Caco-2 (cell line): ENCODE measurements around the gene MTA1. TPM values are rescaled to one million over a fixed set of nuclear protein-coding genes. Genes with fewer than 3 reads are reported as not detected.

ENCODE experiments used
- BruUV-seq: library from RNA; stranded (reverse); fragments of 400-500 nt; replicated peaks from 2 replicates; lab custom pipeline; 2021; lab: Mats Ljungman, UMichigan
- CTCF ChIA-PET: fragments of 300-600 bp; sonication (Branson Sonifier 250); formaldehyde crosslinking; loops from one replicate; lab custom pipeline; 2022; ENCODE audit warnings: antibody characterized with exemption; lab: Charles Lee
- POLR2A ChIA-PET: fragments of 300-600 bp; sonication (Branson Sonifier 250); formaldehyde crosslinking; loops from one replicate; lab custom pipeline; 2022; ENCODE audit warnings: antibody characterized with exemption; lab: Charles Lee
- DNase-seq, 2 experiments: peaks; one replicate each; pipeline versions ENCODE4 v3.0.0 to v3.0.0-alpha.2; 2020 to 2022
- H3K27me3 ChIP-seq: replicated peaks from 2 replicates; pipeline ENCODE4 v1.6.0; 2011; ENCODE audit warnings: low read length; ENCODE audit not compliant: control insufficient read depth, insufficient read depth
- H3K36me3 ChIP-seq: 2 replicates; pipeline ENCODE4 v1.5.1; 2011; ENCODE audit warnings: low read length; ENCODE audit not compliant: control insufficient read depth, insufficient read depth
- H3K4me1 ChIP-seq: fragments of 250-450 bp; sonication (Bioruptor Pico); 2 replicates; pipeline ENCODE4 v1.5.1; 2020; ENCODE audit warnings: mild to moderate bottlenecking
- H3K4me3 ChIP-seq: 2 replicates; pipeline ENCODE4 v1.5.1; 2011; ENCODE audit warnings: low read depth, mild to moderate bottlenecking, control low read depth, low read length
- H3K9me3 ChIP-seq: fragments of 250-450 bp; sonication (Bioruptor Pico); 2 replicates; pipeline ENCODE4 v1.5.1; 2020; ENCODE audit warnings: mild to moderate bottlenecking, moderate library complexity
- H3K27ac Mint-ChIP-seq: one replicate; pipeline ENCODE4 v1.8.0; 2022; ENCODE audit warnings: mixed read lengths; ENCODE audit not compliant: unreplicated experiment
- H3K27me3 Mint-ChIP-seq: one replicate; pipeline ENCODE4 v1.8.0; 2022; ENCODE audit warnings: mixed read lengths; ENCODE audit not compliant: insufficient read depth, unreplicated experiment
- H3K36me3 Mint-ChIP-seq: one replicate; pipeline ENCODE4 v1.8.0; 2022; ENCODE audit warnings: mild to moderate bottlenecking, mixed read lengths; ENCODE audit not compliant: insufficient read depth, unreplicated experiment
- H3K4me1 Mint-ChIP-seq: one replicate; pipeline ENCODE4 v1.8.0; 2022; ENCODE audit warnings: low read depth, mixed read lengths; ENCODE audit not compliant: unreplicated experiment
- H3K4me3 Mint-ChIP-seq: one replicate; pipeline ENCODE4 v1.8.0; 2022; ENCODE audit warnings: mild to moderate bottlenecking, moderate library complexity, mixed read lengths; ENCODE audit not compliant: unreplicated experiment
- H3K9me3 Mint-ChIP-seq: one replicate; pipeline ENCODE4 v1.8.0; 2022; ENCODE audit warnings: mixed read lengths; ENCODE audit not compliant: unreplicated experiment
- CTCF ChIP-seq, 2 experiments: fragments of 200-600 bp in 1 of 2; IDR thresholded peaks; 1 replicate in 1 of 2; 2 replicates in 1 of 2; pipeline versions ENCODE4 v1.5.1 to v1.8.0; 2011 to 2022; ENCODE audit warnings: antibody characterized with exemption in 1 of 2, control low read depth in 1 of 2, inconsistent platforms in 1 of 2, low read depth in 1 of 2, low read length in 1 of 2, mild to moderate bottlenecking in 1 of 2, moderate library complexity in 1 of 2; ENCODE audit not compliant: insufficient read depth in 1 of 2, severe bottlenecking in 1 of 2, unreplicated experiment in 1 of 2
- intact Hi-C: fragments of 100-400 bp; cut with micrococcal nuclease; formaldehyde crosslinking; loops from one replicate; pipeline ENCODE4 v1.10.0; 2022; ENCODE audit not compliant: unreplicated experiment
- total RNA-seq: library from RNA; stranded (reverse); gene quantifications from 2 replicates; pipeline ENCODE4 v1.2.3, GENCODE V29; 2022

MTA1 gene
- total RNA-seq, 1 experiment from 2014 or later: 167 TPM

DNA sequence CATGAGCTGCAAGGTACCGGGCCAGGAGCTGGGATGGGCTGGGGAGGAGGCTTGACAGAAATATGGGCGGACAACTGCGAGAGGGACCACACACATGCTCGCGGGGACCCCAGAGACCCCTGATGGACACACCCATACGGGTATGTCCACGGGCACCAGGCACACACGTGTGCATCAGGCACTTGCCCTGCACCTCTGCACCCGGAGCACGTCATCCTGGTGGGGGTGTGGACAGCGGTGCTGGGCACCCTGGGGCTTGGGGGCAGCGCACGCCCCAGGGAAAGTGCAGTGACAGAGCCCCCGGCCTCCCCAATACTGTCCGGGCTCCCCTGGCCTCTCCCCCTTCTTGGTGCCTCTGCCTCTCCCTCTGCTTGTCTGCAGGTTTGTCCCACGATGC, 65.4 kb downstream of the MTA1 start:
- H3K4me1 Mint-ChIP-seq: peaks cover 8% of the 10 kb centered on the region
- CTCF ChIA-PET: no interaction called here
- H3K4me3 Mint-ChIP-seq: no peak overlapping the region
- no peaks in the 10 kb centered on the region for H3K36me3 Mint-ChIP-seq
- Histone ChIP-seq H3K27me3 (no peaks in the 10 kb centered on the region), H3K36me3 (no peaks in the 10 kb centered on the region), H3K4me3 (no peak overlapping the region), H3K9me3 (no peaks in the 10 kb centered on the region), H3K4me1 (peaks cover 52% of the 10 kb centered on the region)
- peaks cover under 1% of the 10 kb centered on the region for H3K27me3 Mint-ChIP-seq
- TF ChIP-seq CTCF (IDR thresholded peaks at IDR 0.05; ENCODE audit: insufficient read depth in 1 of 2, low read depth in 1 of 2, low read length in 1 of 2, severe bottlenecking in 1 of 2, unreplicated experiment in 1 of 2): no peak
- intact Hi-C loops: loop anchor here (5.0 kb wide), 1 partner anchor 508 kb away; the partner anchor contains the start of gene AHNAK2
- H3K27ac Mint-ChIP-seq: no peak overlapping the region
- DNase-seq: no peak
- POLR2A ChIA-PET: no interaction called here
- no TSS peak for BruUV-seq
- no peaks in the 10 kb centered on the region for H3K9me3 Mint-ChIP-seq

DNA sequence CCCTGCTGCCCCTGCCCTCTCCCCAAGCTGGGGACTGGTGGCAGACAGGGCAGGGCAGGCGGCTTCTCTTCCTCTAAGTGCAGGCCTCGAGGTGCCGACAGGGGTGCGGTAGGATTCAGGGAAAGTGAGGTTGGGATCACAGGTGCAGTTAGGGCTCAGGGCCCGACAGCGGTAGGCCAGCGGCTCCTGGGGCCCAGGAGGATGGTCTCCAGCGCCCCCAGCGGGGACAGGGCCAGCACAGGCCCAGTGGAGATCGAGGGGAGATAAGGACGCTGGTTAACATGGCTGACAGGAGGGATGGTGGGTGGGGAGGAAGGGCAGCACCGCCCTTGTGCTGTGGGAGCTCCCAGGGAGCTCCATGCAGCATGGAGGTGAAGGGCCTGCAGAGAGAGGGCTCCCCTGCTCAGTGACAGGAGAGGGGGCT, 66.1 kb downstream of the MTA1 start:
- peak overlapping the region; percentile 69 for H3K4me3 Mint-ChIP-seq
- TF ChIP-seq CTCF (IDR thresholded peaks at IDR 0.05; ENCODE audit: insufficient read depth in 1 of 2, low read depth in 1 of 2, low read length in 1 of 2, severe bottlenecking in 1 of 2, unreplicated experiment in 1 of 2): peak; percentile 36 to 72
- DNase-seq: peak; percentile 73 to 79
- H3K36me3 Mint-ChIP-seq: peaks cover 2% of the 10 kb centered on the region
- intact Hi-C loops: loop anchor here (5.0 kb wide), 1 partner anchor 508 kb away; the partner anchor contains the start of gene AHNAK2
- no peaks in the 10 kb centered on the region for H3K27me3 ChIP-seq
- ChIA-PET CTCF (interaction anchor here (0.6 kb wide), 2 partner anchors 33 to 197 kb away, joined by 4 to 6 read pairs; no protein-coding TSS in a partner anchor), POLR2A (no interaction called here)
- no peaks in the 10 kb centered on the region for H3K36me3 ChIP-seq
- H3K9me3 Mint-ChIP-seq: no peaks in the 10 kb centered on the region
- peak overlapping the region; percentile 62 for H3K4me3 ChIP-seq
- peaks cover 45% of the 10 kb centered on the region for H3K4me1 ChIP-seq
- BruUV-seq: no TSS peak
- H3K4me1 Mint-ChIP-seq: peaks cover 7% of the 10 kb centered on the region
- H3K27me3 Mint-ChIP-seq: no peaks in the 10 kb centered on the region
- no peak overlapping the region for H3K27ac Mint-ChIP-seq
- H3K9me3 ChIP-seq: no peaks in the 10 kb centered on the region

DNA sequence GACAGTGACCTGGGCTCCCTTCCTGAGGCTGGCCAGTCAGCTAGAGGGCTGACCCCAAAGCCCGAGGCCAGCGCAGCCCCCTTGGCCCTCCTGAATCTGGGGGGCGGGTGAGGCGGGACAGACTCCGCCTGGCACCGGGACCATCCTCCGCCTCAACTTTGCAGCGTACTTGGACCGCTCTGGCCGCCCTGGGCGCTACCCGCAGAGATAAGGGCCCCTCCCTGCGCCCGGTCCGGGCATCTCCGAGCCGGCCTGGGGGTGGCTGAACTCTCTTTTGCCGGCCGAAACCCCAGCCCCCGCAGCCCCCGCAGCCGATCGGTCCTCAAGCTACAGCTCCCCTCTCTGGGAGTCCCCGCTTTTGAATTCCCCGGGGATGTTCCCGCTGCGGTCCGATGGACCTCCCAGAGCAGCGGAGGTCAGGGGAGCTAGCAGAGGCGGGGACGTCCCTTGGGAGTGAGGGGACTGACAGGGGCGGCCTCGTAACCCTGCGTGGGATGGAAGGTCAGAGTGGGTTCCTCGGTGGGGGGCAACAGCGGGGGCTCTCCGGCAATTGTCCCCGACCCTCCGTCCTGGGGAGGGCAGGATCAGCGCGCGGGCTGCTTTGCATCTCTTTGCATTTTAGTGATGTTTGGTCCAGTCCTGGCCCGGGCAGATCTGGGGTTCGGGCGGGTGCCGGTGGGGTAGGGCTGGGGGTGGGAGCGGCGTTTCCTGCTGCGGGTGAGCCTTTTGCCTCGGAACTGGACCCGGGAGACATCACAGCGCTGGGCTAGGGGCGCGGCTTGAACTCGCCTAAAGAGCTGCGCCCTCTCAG, 66.7 kb downstream of the MTA1 start, which contains the start of gene CRIP1:
Gene CRIP1 (plus strand): TSS at position 724 of the 811 bp plus-strand sequence. CDS start 374 bp downstream, outside the sequence.
- H3K4me3 Mint-ChIP-seq: peak within 1 kb of the TSS; percentile 69
- no peaks in the 10 kb centered on the region for H3K27me3 Mint-ChIP-seq
- H3K4me1 Mint-ChIP-seq: peaks cover 7% of the 10 kb centered on the region
- Histone ChIP-seq H3K27me3 (no peaks in the 10 kb centered on the region), H3K4me1 (peaks cover 40% of the 10 kb centered on the region), H3K36me3 (no peaks in the 10 kb centered on the region), H3K9me3 (no peaks in the 10 kb centered on the region), H3K4me3 (peak within 1 kb of the TSS; percentile 62)
- no peak for TF ChIP-seq CTCF (IDR thresholded peaks at IDR 0.05; ENCODE audit: insufficient read depth in 1 of 2, low read depth in 1 of 2, low read length in 1 of 2, severe bottlenecking in 1 of 2, unreplicated experiment in 1 of 2)
- no peak for DNase-seq
- ChIA-PET CTCF (interaction anchor here (0.6 kb wide), 2 partner anchors 33 to 197 kb away, joined by 4 to 6 read pairs; no protein-coding TSS in a partner anchor), POLR2A (no interaction called here)
- peaks cover 8% of the 10 kb centered on the region for H3K36me3 Mint-ChIP-seq
- H3K27ac Mint-ChIP-seq: peak within 1 kb of the TSS; percentile 50
- no peaks in the 10 kb centered on the region for H3K9me3 Mint-ChIP-seq
- intact Hi-C loops: loop anchor here (5.0 kb wide), 1 partner anchor 509 kb away; the partner anchor contains the start of gene AHNAK2
- BruUV-seq: no TSS peak
